Nephron progenitor cell (in vitro differentiated cells): ENCODE measurements around the gene PCTP.

Source experiments
- DNase-seq: peaks from one replicate; pipeline ENCODE4 v3.0.0; 2021
- H3K27ac Mint-ChIP-seq: 2 replicates; pipeline ENCODE4 v1.8.0; 2021; ENCODE audit warnings: mild to moderate bottlenecking, moderate library complexity, mixed read lengths
- H3K27me3 Mint-ChIP-seq: 2 replicates; pipeline ENCODE4 v1.8.0; 2021; ENCODE audit warnings: mild to moderate bottlenecking, low read depth, mixed read lengths; ENCODE audit not compliant: poor library complexity
- H3K36me3 Mint-ChIP-seq: 2 replicates; pipeline ENCODE4 v1.8.0; 2021; ENCODE audit warnings: low read depth, mixed read lengths
- H3K4me1 Mint-ChIP-seq: 2 replicates; pipeline ENCODE4 v1.8.0; 2021; ENCODE audit warnings: mixed read lengths
- H3K4me3 Mint-ChIP-seq: 2 replicates; pipeline ENCODE4 v1.8.0; 2021; ENCODE audit warnings: mild to moderate bottlenecking, moderate library complexity, mixed read lengths
- H3K9me3 Mint-ChIP-seq: 2 replicates; pipeline ENCODE4 v1.8.0; 2021; ENCODE audit warnings: mild to moderate bottlenecking, moderate library complexity, mixed read lengths
- TF ChIP-seq, protein P1 (sequence below): fragments of 200-600 bp; sonication (generic); IDR thresholded peaks from 2 replicates; pipeline ENCODE4 v1.5.0; 2021; ENCODE audit warnings: antibody characterized with exemption

The PCTP gene

DNA sequence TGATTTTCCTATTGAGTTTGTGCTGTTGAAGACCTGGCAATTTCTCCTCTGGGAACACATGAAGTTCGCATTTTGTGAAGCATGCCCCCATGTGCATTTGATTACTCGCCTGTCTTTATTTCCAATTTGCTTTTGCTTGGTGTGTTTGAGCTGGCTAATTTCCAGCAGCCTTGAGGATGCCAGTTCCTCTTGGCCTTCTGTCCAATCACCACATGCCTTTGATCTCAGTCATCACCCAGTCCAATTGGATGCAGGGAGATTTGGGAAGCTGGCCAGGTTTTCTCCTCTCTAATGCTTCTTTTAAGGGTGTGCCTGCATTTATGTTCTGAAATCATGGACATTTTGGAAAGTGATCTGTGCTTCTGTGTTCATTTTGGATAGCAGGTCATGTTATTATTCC is 24.4 kb upstream of the PCTP start:
- DNase-seq: no peak
- H3K9me3 Mint-ChIP-seq: no peaks in the 10 kb centered on the region
- H3K4me1 Mint-ChIP-seq: peaks cover 90% of the 10 kb centered on the region
- H3K27me3 Mint-ChIP-seq: no peaks in the 10 kb centered on the region
- TF ChIP-seq, protein P1, sequence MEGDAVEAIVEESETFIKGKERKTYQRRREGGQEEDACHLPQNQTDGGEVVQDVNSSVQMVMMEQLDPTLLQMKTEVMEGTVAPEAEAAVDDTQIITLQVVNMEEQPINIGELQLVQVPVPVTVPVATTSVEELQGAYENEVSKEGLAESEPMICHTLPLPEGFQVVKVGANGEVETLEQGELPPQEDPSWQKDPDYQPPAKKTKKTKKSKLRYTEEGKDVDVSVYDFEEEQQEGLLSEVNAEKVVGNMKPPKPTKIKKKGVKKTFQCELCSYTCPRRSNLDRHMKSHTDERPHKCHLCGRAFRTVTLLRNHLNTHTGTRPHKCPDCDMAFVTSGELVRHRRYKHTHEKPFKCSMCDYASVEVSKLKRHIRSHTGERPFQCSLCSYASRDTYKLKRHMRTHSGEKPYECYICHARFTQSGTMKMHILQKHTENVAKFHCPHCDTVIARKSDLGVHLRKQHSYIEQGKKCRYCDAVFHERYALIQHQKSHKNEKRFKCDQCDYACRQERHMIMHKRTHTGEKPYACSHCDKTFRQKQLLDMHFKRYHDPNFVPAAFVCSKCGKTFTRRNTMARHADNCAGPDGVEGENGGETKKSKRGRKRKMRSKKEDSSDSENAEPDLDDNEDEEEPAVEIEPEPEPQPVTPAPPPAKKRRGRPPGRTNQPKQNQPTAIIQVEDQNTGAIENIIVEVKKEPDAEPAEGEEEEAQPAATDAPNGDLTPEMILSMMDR: no peak
- no peak overlapping the region for H3K27ac Mint-ChIP-seq
- H3K4me3 Mint-ChIP-seq: no peak overlapping the region
- no peaks in the 10 kb centered on the region for H3K36me3 Mint-ChIP-seq

DNA sequence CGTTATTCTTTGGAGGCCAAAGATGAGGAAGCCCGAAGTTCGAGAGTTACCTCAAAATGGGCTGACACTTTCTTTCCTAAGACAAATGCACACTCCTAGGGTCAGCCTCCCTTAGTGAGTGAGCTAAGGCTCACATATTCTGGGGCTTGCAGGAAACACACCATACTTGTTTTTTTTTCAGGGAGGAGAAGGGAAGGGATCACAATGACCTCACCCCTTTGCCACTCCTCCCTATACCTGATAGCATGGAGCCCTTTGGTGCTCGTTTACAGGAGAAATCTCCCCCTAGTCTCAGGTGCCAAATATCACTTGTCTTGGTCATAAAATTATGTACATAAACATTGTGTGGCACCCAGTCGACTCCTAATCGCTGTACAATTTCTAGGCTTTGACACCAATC is 23.6 kb upstream of the PCTP start:
- no peak for DNase-seq
- Mint-ChIP-seq H3K4me1 (peaks cover 90% of the 10 kb centered on the region), H3K4me3 (no peak overlapping the region), H3K36me3 (no peaks in the 10 kb centered on the region), H3K9me3 (no peaks in the 10 kb centered on the region), H3K27ac (no peak overlapping the region), H3K27me3 (no peaks in the 10 kb centered on the region)
- TF ChIP-seq, protein P1: no peak

DNA sequence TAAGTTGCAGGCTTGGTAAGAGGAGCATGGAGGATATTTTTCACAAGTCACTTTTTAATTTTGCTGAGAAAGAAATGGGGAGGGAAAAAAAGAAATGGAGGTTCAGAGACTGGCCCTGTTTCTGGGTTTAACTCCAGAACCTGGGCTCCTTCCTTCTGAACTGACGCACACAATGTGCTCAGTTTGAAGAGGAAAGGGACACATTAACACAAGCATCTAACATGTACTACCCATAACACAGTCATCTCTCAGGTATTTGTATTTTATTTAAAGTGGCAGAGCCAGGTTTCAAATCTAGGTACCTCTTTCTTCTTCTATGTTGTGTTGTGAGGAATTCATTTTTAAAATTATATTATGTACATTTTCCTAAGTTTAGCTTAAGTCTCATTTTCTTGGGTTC is 22.9 kb upstream of the PCTP start:
- Mint-ChIP-seq H3K36me3 (no peaks in the 10 kb centered on the region), H3K27me3 (no peaks in the 10 kb centered on the region), H3K9me3 (no peaks in the 10 kb centered on the region), H3K27ac (peak overlapping the region; percentile 75), H3K4me1 (peaks cover 90% of the 10 kb centered on the region), H3K4me3 (no peak overlapping the region)
- no peak for DNase-seq
- TF ChIP-seq, protein P1: no peak

DNA sequence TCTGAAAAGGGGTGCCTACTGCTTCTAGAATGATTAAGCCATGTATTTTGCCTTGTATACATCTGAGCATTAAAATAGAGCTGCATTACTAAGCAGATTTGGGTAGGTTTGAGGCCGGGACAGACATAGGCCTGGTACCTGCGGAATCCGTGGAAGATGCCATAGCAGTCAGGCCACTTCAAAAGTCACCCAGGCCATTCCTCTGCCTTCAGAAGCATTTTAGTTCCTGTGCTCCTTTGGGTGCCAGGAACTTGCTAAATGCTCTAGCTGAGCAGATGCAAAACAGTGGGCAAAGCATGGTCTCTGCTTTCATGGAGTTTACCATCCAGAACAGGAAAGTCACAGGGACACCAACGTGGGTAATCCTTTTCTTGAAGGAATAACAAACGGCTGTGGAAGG is 22.5 kb upstream of the PCTP start:
- TF ChIP-seq, protein P1: no peak
- Mint-ChIP-seq H3K36me3 (no peaks in the 10 kb centered on the region), H3K27ac (peak overlapping the region; percentile 75), H3K4me3 (no peak overlapping the region), H3K9me3 (no peaks in the 10 kb centered on the region), H3K4me1 (peaks cover 90% of the 10 kb centered on the region), H3K27me3 (no peaks in the 10 kb centered on the region)
- DNase-seq: no peak

DNA sequence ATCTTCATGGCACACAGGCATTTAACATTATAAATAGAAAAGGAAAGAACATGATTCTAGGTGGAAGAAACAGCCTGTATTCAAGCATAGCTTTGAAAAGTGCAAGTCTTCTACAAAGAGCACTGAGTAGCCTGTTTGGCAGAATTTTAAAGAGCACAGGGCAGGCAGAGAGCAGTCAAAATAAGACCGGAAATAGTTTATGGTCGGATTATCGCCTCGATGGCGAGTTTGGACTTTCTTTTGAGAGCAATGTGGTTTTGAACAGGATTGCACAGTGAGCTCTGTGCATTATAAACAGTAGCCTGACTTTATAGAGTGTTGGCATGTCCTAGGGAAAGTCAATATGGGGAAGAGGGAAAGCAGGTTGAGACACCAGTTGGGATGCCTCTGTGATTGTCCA is 22.0 kb upstream of the PCTP start:
- H3K9me3 Mint-ChIP-seq: no peaks in the 10 kb centered on the region
- peaks cover 90% of the 10 kb centered on the region for H3K4me1 Mint-ChIP-seq
- no peak overlapping the region for H3K4me3 Mint-ChIP-seq
- no peak for DNase-seq
- H3K27ac Mint-ChIP-seq: peak overlapping the region; percentile 75
- H3K36me3 Mint-ChIP-seq: no peaks in the 10 kb centered on the region
- no peaks in the 10 kb centered on the region for H3K27me3 Mint-ChIP-seq
- TF ChIP-seq, protein P1: no peak

DNA sequence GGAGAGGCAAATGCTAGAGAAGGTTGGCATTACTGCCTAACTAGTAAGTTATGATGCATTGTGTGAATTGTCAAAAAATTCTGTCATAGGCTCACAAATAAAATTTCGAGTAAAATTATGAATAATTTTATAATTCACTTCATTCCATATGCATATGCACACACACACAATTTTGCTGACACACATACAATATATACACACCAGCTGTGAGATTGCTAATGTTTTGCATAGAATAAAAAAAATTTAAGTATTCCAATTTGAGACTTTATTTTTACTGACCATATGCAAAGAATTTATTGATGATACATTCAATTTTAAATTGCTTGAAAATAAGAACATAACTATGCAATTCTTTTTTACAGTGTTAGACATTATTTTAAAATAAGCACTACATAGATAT is 21.4 kb upstream of the PCTP start:
- TF ChIP-seq, protein P1: no peak
- no peak overlapping the region for H3K4me3 Mint-ChIP-seq
- H3K9me3 Mint-ChIP-seq: no peaks in the 10 kb centered on the region
- DNase-seq: no peak
- no peaks in the 10 kb centered on the region for H3K36me3 Mint-ChIP-seq
- no peak overlapping the region for H3K27ac Mint-ChIP-seq
- no peaks in the 10 kb centered on the region for H3K27me3 Mint-ChIP-seq
- peaks cover 90% of the 10 kb centered on the region for H3K4me1 Mint-ChIP-seq
